HEK293 (cell line): ENCODE results near the gene PDZRN4.

ENCODE experiments used
- KLF1 ChIP-seq: fragments of 450-650 bp; formaldehyde crosslinking; IDR thresholded peaks from 2 replicates; pipeline ENCODE4 v1.5.1; 2016; ENCODE audit warnings: missing biosample characterization, missing genetic modification characterization
- OVOL3 ChIP-seq: fragments of 450-650 bp; formaldehyde crosslinking; IDR thresholded peaks from 2 replicates; pipeline ENCODE4 v1.5.1; 2016; ENCODE audit warnings: missing biosample characterization, missing genetic modification characterization
- YY1 ChIP-seq: fragments of 450-650 bp; formaldehyde crosslinking; IDR thresholded peaks from 2 replicates; pipeline ENCODE4 v1.5.1; 2018; ENCODE audit warnings: missing biosample characterization, missing genetic modification characterization
- ZNF558 ChIP-seq: fragments of 450-650 bp; formaldehyde crosslinking; IDR thresholded peaks from 2 replicates; pipeline ENCODE4 v1.5.1; 2016; ENCODE audit warnings: missing biosample characterization, missing genetic modification characterization
- TF ChIP-seq, protein P1 (sequence below): fragments of 450-650 bp; formaldehyde crosslinking; IDR thresholded peaks from 2 replicates; pipeline ENCODE4 v1.5.1; 2016; ENCODE audit warnings: missing biosample characterization, missing genetic modification characterization
- TF ChIP-seq, protein P2 (sequence below): fragments of 450-650 bp; formaldehyde crosslinking; IDR thresholded peaks from 2 replicates; pipeline ENCODE4 v1.5.1; 2016; ENCODE audit warnings: missing biosample characterization, missing genetic modification characterization

DNA sequence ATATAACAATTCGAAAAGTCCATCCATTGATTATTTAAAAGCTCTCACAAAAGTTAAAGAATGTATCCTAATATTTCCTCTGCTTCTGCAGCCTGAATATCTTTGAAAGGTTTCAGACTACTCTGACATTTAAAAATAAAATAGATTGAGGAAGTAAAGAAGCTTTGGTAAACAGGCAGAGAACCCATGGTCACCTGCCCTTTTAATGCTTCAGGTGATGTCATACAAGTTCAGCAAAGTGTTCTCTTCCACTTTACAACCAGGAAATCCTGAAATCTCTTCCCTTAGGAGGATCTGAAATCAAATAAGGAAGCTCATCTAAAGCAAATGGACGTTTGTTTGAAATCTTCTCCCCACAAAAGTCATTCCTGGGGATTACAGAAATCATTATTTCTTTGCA is 322.4 kb downstream of the PDZRN4 start:
- TF ChIP-seq OVOL3 (tag by site-specific recombination) (no peak), YY1 (tag by site-specific recombination) (no peak), KLF1 (tag by site-specific recombination) (no peak), ZNF558 (tag by site-specific recombination) (no peak)
- TF ChIP-seq, protein P1, sequence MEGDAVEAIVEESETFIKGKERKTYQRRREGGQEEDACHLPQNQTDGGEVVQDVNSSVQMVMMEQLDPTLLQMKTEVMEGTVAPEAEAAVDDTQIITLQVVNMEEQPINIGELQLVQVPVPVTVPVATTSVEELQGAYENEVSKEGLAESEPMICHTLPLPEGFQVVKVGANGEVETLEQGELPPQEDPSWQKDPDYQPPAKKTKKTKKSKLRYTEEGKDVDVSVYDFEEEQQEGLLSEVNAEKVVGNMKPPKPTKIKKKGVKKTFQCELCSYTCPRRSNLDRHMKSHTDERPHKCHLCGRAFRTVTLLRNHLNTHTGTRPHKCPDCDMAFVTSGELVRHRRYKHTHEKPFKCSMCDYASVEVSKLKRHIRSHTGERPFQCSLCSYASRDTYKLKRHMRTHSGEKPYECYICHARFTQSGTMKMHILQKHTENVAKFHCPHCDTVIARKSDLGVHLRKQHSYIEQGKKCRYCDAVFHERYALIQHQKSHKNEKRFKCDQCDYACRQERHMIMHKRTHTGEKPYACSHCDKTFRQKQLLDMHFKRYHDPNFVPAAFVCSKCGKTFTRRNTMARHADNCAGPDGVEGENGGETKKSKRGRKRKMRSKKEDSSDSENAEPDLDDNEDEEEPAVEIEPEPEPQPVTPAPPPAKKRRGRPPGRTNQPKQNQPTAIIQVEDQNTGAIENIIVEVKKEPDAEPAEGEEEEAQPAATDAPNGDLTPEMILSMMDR (tag by site-specific recombination) = no peak
- TF ChIP-seq, protein P2, sequence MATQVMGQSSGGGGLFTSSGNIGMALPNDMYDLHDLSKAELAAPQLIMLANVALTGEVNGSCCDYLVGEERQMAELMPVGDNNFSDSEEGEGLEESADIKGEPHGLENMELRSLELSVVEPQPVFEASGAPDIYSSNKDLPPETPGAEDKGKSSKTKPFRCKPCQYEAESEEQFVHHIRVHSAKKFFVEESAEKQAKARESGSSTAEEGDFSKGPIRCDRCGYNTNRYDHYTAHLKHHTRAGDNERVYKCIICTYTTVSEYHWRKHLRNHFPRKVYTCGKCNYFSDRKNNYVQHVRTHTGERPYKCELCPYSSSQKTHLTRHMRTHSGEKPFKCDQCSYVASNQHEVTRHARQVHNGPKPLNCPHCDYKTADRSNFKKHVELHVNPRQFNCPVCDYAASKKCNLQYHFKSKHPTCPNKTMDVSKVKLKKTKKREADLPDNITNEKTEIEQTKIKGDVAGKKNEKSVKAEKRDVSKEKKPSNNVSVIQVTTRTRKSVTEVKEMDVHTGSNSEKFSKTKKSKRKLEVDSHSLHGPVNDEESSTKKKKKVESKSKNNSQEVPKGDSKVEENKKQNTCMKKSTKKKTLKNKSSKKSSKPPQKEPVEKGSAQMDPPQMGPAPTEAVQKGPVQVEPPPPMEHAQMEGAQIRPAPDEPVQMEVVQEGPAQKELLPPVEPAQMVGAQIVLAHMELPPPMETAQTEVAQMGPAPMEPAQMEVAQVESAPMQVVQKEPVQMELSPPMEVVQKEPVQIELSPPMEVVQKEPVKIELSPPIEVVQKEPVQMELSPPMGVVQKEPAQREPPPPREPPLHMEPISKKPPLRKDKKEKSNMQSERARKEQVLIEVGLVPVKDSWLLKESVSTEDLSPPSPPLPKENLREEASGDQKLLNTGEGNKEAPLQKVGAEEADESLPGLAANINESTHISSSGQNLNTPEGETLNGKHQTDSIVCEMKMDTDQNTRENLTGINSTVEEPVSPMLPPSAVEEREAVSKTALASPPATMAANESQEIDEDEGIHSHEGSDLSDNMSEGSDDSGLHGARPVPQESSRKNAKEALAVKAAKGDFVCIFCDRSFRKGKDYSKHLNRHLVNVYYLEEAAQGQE = no peak
